Ishikawa (cell line): ENCODE data around the gene ANKRD12.

ENCODE experiments used
- EP300 ChIP-seq: IDR thresholded peaks from 2 replicates; pipeline ENCODE4 v1.6.1; 2012; ENCODE audit warnings: borderline replicate concordance
- YY1 ChIP-seq: IDR thresholded peaks from 2 replicates; pipeline ENCODE4 v1.6.1; 2012; ENCODE audit warnings: low read depth

DNA sequence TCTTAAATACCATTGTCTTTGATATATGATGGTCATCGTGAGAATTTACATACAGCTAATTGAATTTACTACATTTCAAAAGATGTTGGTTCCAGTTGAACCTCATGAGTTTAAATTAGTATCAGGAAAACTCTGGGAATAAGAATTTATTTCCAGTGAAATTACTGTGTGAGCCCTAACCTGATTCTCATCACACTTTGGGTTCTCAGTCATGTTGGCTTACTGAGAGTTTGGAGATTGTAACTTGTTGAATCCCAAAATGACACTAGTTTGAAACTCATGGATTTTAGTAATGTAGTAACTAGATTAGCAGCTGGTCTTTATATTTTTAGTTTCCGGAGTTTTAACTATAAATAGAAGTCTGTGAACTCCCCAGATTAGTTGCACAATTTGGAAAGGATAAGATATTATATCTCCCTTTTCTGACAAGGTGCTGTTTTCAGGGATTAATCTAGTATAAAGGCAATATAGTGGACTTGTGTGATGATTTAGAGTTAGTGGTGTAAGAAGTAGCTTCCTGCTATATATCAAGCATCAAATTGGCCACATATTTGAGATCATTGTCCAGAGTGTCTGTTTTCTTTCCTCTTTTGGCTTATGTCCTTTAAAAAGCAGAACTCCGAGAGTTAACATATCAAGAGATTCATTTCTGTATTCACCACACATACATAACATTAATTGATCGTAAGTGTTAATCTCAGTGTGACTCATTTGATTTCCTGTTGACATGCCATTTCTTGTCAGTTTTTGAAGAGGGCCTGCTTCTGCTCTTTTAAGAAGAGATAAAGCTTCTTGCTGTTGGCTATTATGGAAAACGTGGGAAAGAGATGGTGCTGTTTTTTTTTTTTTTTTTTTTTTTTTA is 18.4 kb upstream of the ANKRD12 start:
- no peak for TF ChIP-seq EP300
- TF ChIP-seq YY1 = no peak
